Gastrocnemius medialis (tissue), 4 donors: ENCODE data around the gene TEDDM1. TPM values are rescaled to one million over a fixed set of nuclear protein-coding genes. Genes with fewer than 3 reads are reported as not detected.

Source experiments
- ATAC-seq, 2 donors: fragments of 150-250 bp; one replicate each; pipeline ENCODE4 v1.9.1; 2016
- DNase-seq, 2 donors: peaks; one replicate each; pipeline ENCODE4 v3.0.0-alpha.2; 2019
- H3K27ac ChIP-seq, 4 donors: fragments of 200-600 bp; sonication (generic); 1 replicate in 1 of 4; 2 replicates in 3 of 4; pipeline ENCODE4 v1.5.1; 2016 to 2018; ENCODE audit warnings: mild to moderate bottlenecking in 2 of 4, moderate library complexity in 1 of 4
- H3K27me3 ChIP-seq, 3 donors: fragments of 200-600 bp; sonication (generic) in 2 of 3; 1 replicate in 1 of 3; 2 replicates in 2 of 3; pipeline versions ENCODE4 v1.5.1 to v1.6.0; 2016 to 2019; ENCODE audit warnings: mild to moderate bottlenecking in 1 of 3, moderate library complexity in 1 of 3
- H3K36me3 ChIP-seq, 2 donors: fragments of 200-600 bp; sonication (generic) in 1 of 2; one replicate each; pipeline ENCODE4 v1.5.1; 2017 to 2018
- H3K4me1 ChIP-seq, 2 donors: fragments of 200-600 bp; sonication (generic) in 1 of 2; one replicate each; pipeline ENCODE4 v1.5.1; 2016 to 2017; ENCODE audit warnings: mild to moderate bottlenecking in 2 of 2
- H3K4me3 ChIP-seq, 4 donors: fragments of 200-600 bp; sonication (generic) in 3 of 4; 1 replicate in 1 of 4; 2 replicates in 3 of 4; pipeline ENCODE4 v1.5.1; 2016 to 2019; ENCODE audit warnings: mild to moderate bottlenecking in 2 of 4
- H3K9me3 ChIP-seq, 3 donors: fragments of 200-600 bp; sonication (generic) in 2 of 3; 1 replicate in 1 of 3; 2 replicates in 2 of 3; pipeline ENCODE4 v1.5.1; 2016 to 2019
- POLR2A ChIP-seq, 2 donors: fragments of 450-650 bp; IDR thresholded peaks; one replicate each; pipeline ENCODE4 v1.6.1; 2017; ENCODE audit warnings: antibody characterized with exemption in 2 of 2, mild to moderate bottlenecking in 2 of 2, moderate library complexity in 2 of 2
- in situ Hi-C, 4 donors: fragments of 200-750 bp; cut with MboI; loops; one replicate each; pipeline versions ENCODE4 v1.15.0 to v1.8.0; 2017; ENCODE audit warnings: low sequenced_read_pairs in 4 of 4
- intact Hi-C: fragments of 100-400 bp; cut with DNase I; formaldehyde crosslinking; loops from one replicate; pipeline ENCODE4 v1.15.1; 2023; ENCODE audit warnings: low total_unique reads
- total RNA-seq, 4 donors: library from RNA; depleted of rRNA; stranded (reverse); fragments of >200 nt; gene quantifications; one replicate each; pipeline versions ENCODE4 v1.1.0 to v1.2.3, GENCODE V29; 2016
- TF ChIP-seq, protein P1 (sequence below), 5 experiments: fragments of 450-650 bp in 3 of 5; fragments of 200-600 bp in 2 of 5; sonication (generic) in 2 of 5; IDR thresholded peaks in 4 of 5; conservative IDR thresholded peaks in 1 of 5; 1 replicate in 4 of 5; 2 replicates in 1 of 5; pipeline ENCODE4 v1.5.1; 2016 to 2019; ENCODE audit warnings: antibody characterized with exemption in 5 of 5, mild to moderate bottlenecking in 3 of 5, moderate library complexity in 3 of 5

TEDDM1 gene
- total RNA-seq, 4 donors from 2014 or later: not detected

DNA sequence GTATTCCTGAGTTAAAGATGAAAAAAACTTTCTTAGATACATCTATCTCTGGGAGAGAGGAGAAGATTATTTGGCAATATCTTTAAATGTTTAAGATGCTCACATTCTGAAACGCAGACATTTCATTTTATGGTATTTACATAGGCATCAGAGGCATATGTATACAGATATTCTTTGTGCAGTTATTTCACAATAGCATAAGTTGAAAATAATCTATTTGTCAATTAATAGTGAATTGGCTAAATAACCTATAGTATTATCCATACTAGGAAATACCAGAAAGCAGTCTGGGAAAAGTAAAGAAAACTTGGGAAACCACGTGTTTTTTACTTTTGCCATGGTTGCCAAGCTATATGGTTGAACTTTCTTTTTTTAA is 44.8 kb downstream of the TEDDM1 start:
- in situ Hi-C loops (no loop called here), intact Hi-C loops (no loop called here)
- peaks cover 44 to 48% of the 10 kb centered on the region in 2 donors for H3K4me1 ChIP-seq
- TF ChIP-seq, protein P1, sequence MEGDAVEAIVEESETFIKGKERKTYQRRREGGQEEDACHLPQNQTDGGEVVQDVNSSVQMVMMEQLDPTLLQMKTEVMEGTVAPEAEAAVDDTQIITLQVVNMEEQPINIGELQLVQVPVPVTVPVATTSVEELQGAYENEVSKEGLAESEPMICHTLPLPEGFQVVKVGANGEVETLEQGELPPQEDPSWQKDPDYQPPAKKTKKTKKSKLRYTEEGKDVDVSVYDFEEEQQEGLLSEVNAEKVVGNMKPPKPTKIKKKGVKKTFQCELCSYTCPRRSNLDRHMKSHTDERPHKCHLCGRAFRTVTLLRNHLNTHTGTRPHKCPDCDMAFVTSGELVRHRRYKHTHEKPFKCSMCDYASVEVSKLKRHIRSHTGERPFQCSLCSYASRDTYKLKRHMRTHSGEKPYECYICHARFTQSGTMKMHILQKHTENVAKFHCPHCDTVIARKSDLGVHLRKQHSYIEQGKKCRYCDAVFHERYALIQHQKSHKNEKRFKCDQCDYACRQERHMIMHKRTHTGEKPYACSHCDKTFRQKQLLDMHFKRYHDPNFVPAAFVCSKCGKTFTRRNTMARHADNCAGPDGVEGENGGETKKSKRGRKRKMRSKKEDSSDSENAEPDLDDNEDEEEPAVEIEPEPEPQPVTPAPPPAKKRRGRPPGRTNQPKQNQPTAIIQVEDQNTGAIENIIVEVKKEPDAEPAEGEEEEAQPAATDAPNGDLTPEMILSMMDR (IDR thresholded peaks at IDR 0.05 in 4 of 5, conservative IDR thresholded peaks at IDR 0.05 in 1 of 5): no peak
- TF ChIP-seq POLR2A (IDR thresholded peaks at IDR 0.05): no peak
- ATAC-seq: no peak
- H3K9me3 ChIP-seq: no peaks in the 10 kb centered on the region
- H3K27ac ChIP-seq: peak overlapping the region in 2 of 4 donors; percentile 89 to 100
- H3K4me3 ChIP-seq: no peak overlapping the region
- H3K36me3 ChIP-seq: no peaks in the 10 kb centered on the region
- no peaks in the 10 kb centered on the region for H3K27me3 ChIP-seq
- no peak for DNase-seq

DNA sequence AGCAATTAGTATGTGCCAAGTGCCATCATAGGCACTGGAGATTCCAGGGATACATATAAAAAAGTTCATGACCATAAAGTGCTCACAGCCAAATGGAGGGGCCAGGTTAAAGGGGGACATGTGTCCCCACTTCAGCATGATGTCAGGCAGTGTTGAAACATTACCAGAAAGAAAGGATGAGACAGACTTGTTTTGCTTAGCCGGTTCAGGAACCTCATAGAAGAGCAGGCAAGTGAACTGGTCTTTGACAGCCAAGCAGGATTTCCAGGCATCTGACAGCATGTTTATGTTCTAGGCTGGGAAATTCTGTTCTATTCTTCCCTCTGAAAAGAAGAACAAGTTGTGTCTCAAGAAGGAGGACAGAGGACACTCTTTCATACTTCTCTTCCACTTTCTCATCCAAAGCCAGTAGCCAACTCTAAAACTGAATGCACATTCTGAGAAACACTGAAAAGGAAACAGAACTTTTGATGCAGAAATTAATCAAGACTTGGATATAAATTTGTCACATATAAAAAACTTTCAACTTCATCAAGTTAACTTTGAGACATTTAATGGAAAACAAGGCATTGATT is 48.6 kb downstream of the TEDDM1 start:
- Histone ChIP-seq H3K27ac (peak overlapping the region; percentile 89 to 100 (median 94)), H3K4me1 (peaks cover 46 to 50% of the 10 kb centered on the region in 2 donors), H3K4me3 (no peak overlapping the region), H3K9me3 (no peaks in the 10 kb centered on the region), H3K36me3 (no peaks in the 10 kb centered on the region), H3K27me3 (no peaks in the 10 kb centered on the region)
- in situ Hi-C loops (no loop called here), intact Hi-C loops (loop anchor here (2.0 kb wide), 1 partner anchor 115 kb away; no protein-coding TSS in a partner anchor)
- ATAC-seq (peak; percentile 44 to 71), DNase-seq (peak; percentile 58 to 61)
- TF ChIP-seq, protein P1 (IDR thresholded peaks at IDR 0.05 in 4 of 5, conservative IDR thresholded peaks at IDR 0.05 in 1 of 5): no peak
- TF ChIP-seq POLR2A (IDR thresholded peaks at IDR 0.05): peak; percentile 57 to 90

DNA sequence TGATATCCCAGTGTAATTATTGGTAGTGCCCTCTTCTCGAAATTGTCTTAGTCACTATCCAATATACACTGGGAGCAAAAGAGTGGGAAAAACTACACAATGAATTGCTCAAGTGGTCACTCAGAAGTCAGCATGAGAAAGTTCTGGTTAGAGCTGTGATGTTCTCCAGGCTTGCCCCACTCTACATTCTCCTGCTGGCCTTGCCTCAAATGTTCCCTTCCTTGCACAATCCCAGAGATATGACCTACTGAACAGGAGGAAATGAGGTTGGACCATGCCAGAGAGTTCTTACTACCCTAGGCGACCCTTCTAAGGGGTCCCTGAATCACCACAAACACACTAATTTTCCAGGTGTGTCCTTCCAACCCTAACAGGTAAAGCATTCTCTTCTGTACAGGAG is 49.6 kb downstream of the TEDDM1 start:
- ATAC-seq: peak; percentile 59 to 73
- peak; percentile 79 to 91 for DNase-seq
- Histone ChIP-seq H3K4me1 (peaks cover 46 to 50% of the 10 kb centered on the region in 2 donors), H3K27me3 (no peaks in the 10 kb centered on the region), H3K4me3 (no peak overlapping the region), H3K9me3 (no peaks in the 10 kb centered on the region), H3K36me3 (no peaks in the 10 kb centered on the region), H3K27ac (peak overlapping the region; percentile 89 to 100 (median 94))
- in situ Hi-C loops (no loop called here), intact Hi-C loops (loop anchor here (1.0 to 2.0 kb wide), 2 partner anchors 58 to 114 kb away; no protein-coding TSS in a partner anchor)
- TF ChIP-seq, protein P1 (IDR thresholded peaks at IDR 0.05 in 4 of 5, conservative IDR thresholded peaks at IDR 0.05 in 1 of 5): peak in 1 of 5 experiments; percentile 20
- peak in 1 of 2 donors; percentile 41 for TF ChIP-seq POLR2A (IDR thresholded peaks at IDR 0.05)

DNA sequence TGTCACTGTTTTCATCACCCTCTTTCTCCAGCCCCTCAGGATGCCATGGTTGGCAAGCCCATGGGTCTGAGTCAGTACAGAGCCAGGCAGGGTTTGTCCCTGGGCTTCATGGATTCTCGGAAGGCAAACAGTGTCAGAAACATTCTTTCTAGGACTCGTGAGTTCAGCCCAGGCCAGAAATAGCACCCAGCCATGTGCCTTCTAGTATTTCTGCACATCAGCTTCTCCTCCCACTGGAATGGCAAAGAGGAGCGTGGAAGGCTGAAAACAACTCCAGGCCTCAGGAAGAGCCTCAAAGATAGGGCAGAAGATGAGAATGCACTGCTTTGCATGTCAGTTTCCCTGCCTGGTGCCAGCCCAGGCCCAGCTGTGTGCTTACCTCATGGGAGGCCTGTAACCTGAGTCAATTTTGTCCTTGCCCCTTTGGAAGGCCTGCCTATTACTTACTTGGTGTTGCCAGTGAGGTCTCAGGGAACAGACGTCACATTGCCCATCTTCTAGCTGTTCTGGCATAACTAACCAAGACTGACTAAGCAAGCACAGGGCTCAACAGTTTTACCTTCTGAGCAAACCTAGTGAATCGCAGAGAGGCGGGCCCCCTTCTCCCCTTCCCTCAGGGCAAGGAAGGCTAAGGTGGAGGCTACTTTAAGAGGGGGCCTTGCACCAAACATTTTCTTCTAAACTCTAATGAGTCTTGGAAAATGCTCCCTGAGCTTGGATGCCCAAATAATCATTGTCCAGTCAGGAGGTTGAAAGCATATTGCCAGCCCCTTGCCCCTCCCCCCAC is 51.3 kb downstream of the TEDDM1 start:
- peak; percentile 73 to 75 for ATAC-seq

More for the DNA sequence above, 51.3 kb downstream of the TEDDM1 start:
- in situ Hi-C loops (no loop called here), intact Hi-C loops (loop anchor here (1.0 to 5.0 kb wide), 5 partner anchors 42 to 207 kb away; partner anchors contain the start of gene GLUL)
- TF ChIP-seq POLR2A (IDR thresholded peaks at IDR 0.05): peak; percentile 67 to 79
- TF ChIP-seq, protein P1 (IDR thresholded peaks at IDR 0.05 in 4 of 5, conservative IDR thresholded peaks at IDR 0.05 in 1 of 5): peak in 1 of 5 experiments; percentile 17
- H3K9me3 ChIP-seq: no peaks in the 10 kb centered on the region
- H3K27ac ChIP-seq: peak overlapping the region; percentile 89 to 100 (median 94)
- H3K27me3 ChIP-seq: no peaks in the 10 kb centered on the region
- peak; percentile 85 to 92 for DNase-seq
- no peak overlapping the region for H3K4me3 ChIP-seq
- peaks cover 46 to 50% of the 10 kb centered on the region in 2 donors for H3K4me1 ChIP-seq
- no peaks in the 10 kb centered on the region for H3K36me3 ChIP-seq

Other genes with a start within 250 kb of the TEDDM1 start
- gene GLUL, start 8.9 kb downstream of the TEDDM1 start, total RNA-seq: over 10,000 TPM in 2 of 4 donors, 1,000 to 10,000 TPM in 2; 4,746 to 22,010 (median 11,052) TPM
- not detected for gene RGSL1, start 49.5 kb upstream of the TEDDM1 start, total RNA-seq
- gene RNASEL, start 188.6 kb upstream of the TEDDM1 start, total RNA-seq: 1 to 10 TPM in 3 of 4 donors, under 1 TPM in 1; 0.51 to 4.4 (median 2.4) TPM
- gene RGS16, start 203.7 kb upstream of the TEDDM1 start, total RNA-seq: under 1 TPM in 3 of 4 donors, not detected in 1; 0.41 to 0.98 (median 0.52) TPM